GM21576 (cell line): Measurements from ENCODE around the gene DUOX2.
"Not testable (repeated sequence)": the region's sequence is repeated elsewhere in the genome, so short reads cannot be mapped to it uniquely, and the experiment has no call there.

Experiments
- ATAC-seq: cut with Tn5 transposase; IDR thresholded peaks from one replicate; pipeline ENCODE4 v1.9.1; 2021; ENCODE audit warnings: mild to moderate bottlenecking, moderate library complexity; ENCODE audit not compliant: unreplicated experiment

Gene DUOX2

GRCh38 chr15:45102226-45102625, 11.7 kb downstream of the DUOX2 start:
- ATAC-seq: no peak

GRCh38 chr15:45101749-45102148, 12.2 kb downstream of the DUOX2 start:
- no peak for ATAC-seq

- ATAC-seq: no peak
Observed at GRCh38 chr15:45100884-45101625, 12.9 kb downstream of the DUOX2 start.

GRCh38 chr15:45099549-45100165, 14.3 kb downstream of the DUOX2 start:
- no peak for ATAC-seq

GRCh38 chr15:45097466-45097865, 16.5 kb downstream of the DUOX2 start:
- ATAC-seq: no peak

GRCh38 chr15:45095661-45096060, 18.3 kb downstream of the DUOX2 start:
- no peak for ATAC-seq

GRCh38 chr15:45094358-45094730, 19.6 kb downstream of the DUOX2 start:
- no peak for ATAC-seq

GRCh38 chr15:45093622-45094357, 20.2 kb downstream of the DUOX2 start:
- ATAC-seq: no peak

GRCh38 chr15:45093013-45093412, 21.0 kb downstream of the DUOX2 start:
- ATAC-seq: no peak

GRCh38 chr15:45091576-45091975, 22.4 kb downstream of the DUOX2 start:
- no peak for ATAC-seq

GRCh38 chr15:45091161-45091560, 22.8 kb downstream of the DUOX2 start:
- no peak for ATAC-seq

GRCh38 chr15:45089712-45090373, 24.1 kb downstream of the DUOX2 start:
- ATAC-seq: no peak

- ATAC-seq: no peak
Observed at GRCh38 chr15:45088801-45089711, 24.9 kb downstream of the DUOX2 start.

GRCh38 chr15:45087513-45087912, 26.5 kb downstream of the DUOX2 start:
- no peak for ATAC-seq

GRCh38 chr15:45084163-45084562, 29.8 kb downstream of the DUOX2 start:
- no peak for ATAC-seq

- no peak for ATAC-seq
Observed at GRCh38 chr15:45083223-45083622, 30.7 kb downstream of the DUOX2 start.

GRCh38 chr15:45082412-45082811, 31.6 kb downstream of the DUOX2 start:
- ATAC-seq: not testable (repeated sequence)

GRCh38 chr15:45080593-45080992, 33.4 kb downstream of the DUOX2 start:
- ATAC-seq: not testable (repeated sequence)

- not testable (repeated sequence) for ATAC-seq
Observed at GRCh38 chr15:45079628-45080246, 34.2 kb downstream of the DUOX2 start.

- not testable (repeated sequence) for ATAC-seq
Observed at GRCh38 chr15:45079201-45079600, 34.8 kb downstream of the DUOX2 start.
